Spleen (tissue), 11 donors: ENCODE results near the gene SLC38A11. TPM values are rescaled to one million over a fixed set of nuclear protein-coding genes. Genes with fewer than 3 reads are reported as not detected.

Source experiments
- DNase-seq: peaks from one replicate; pipeline ENCODE4 v3.0.0-alpha.2; 2020
- H3K27ac ChIP-seq, 8 donors: fragments of 200-600 bp; sonication (generic) in 7 of 8; 1 replicate in 4 of 8; 2 replicates in 4 of 8; pipeline versions ENCODE4 v1.5.0 to v1.8.0; 2016 to 2021; ENCODE audit warnings: inconsistent platforms in 4 of 8, mild to moderate bottlenecking in 4 of 8, moderate library complexity in 1 of 8
- H3K27me3 ChIP-seq, 7 donors: fragments of 200-600 bp; sonication (generic) in 6 of 7; replicated peaks in 1 of 7; 1 replicate in 4 of 7; 2 replicates in 3 of 7; pipeline versions ENCODE4 v1.5.0 to v1.8.0; 2016 to 2021; ENCODE audit warnings: inconsistent platforms in 3 of 7, mild to moderate bottlenecking in 1 of 7
- H3K36me3 ChIP-seq, 6 donors: fragments of 200-600 bp; sonication (generic) in 5 of 6; 1 replicate in 4 of 6; 2 replicates in 2 of 6; pipeline versions ENCODE4 v1.5.0 to v1.8.0; 2016 to 2021; ENCODE audit warnings: inconsistent platforms in 2 of 6
- H3K4me1 ChIP-seq, 6 donors: fragments of 200-600 bp; sonication (generic) in 5 of 6; 1 replicate in 3 of 6; 2 replicates in 3 of 6; pipeline versions ENCODE4 v1.5.0 to v1.8.0; 2016 to 2021; ENCODE audit warnings: inconsistent platforms in 3 of 6
- H3K4me3 ChIP-seq, 8 donors: fragments of 200-600 bp; sonication (generic) in 7 of 8; 1 replicate in 4 of 8; 2 replicates in 4 of 8; pipeline versions ENCODE4 v1.5.0 to v1.8.0; 2016 to 2021; ENCODE audit warnings: inconsistent platforms in 4 of 8, mild to moderate bottlenecking in 4 of 8, moderate library complexity in 2 of 8
- H3K9me3 ChIP-seq, 8 donors: fragments of 200-600 bp; sonication (generic) in 7 of 8; 1 replicate in 4 of 8; 2 replicates in 4 of 8; pipeline versions ENCODE4 v1.5.0 to v1.8.0; 2016 to 2021; ENCODE audit warnings: inconsistent platforms in 4 of 8
- CTCF ChIP-seq, 11 experiments: fragments of 200-600 bp in 7 of 11; fragments of 450-650 bp in 4 of 11; sonication (generic) in 4 of 11; IDR thresholded peaks in 8 of 11; conservative IDR thresholded peaks in 3 of 11; 1 replicate in 7 of 11; 2 replicates in 4 of 11; pipeline versions ENCODE4 v1.4.0 to v1.8.0; 2016 to 2021; ENCODE audit warnings: antibody characterized with exemption in 11 of 11, inconsistent platforms in 4 of 11, mild to moderate bottlenecking in 1 of 11
- POLR2A ChIP-seq, 3 donors: fragments of 450-650 bp; IDR thresholded peaks; one replicate each; pipeline ENCODE4 v1.5.1; 2017; ENCODE audit warnings: antibody characterized with exemption in 3 of 3, mild to moderate bottlenecking in 1 of 3
- POLR2AphosphoS5 ChIP-seq, 3 donors: sonication (generic); formaldehyde crosslinking; IDR thresholded peaks; one replicate each; pipeline ENCODE4 v1.5.1; 2017; ENCODE audit warnings: antibody characterized with exemption in 3 of 3
- WGBS, 5 donors: extraction: QIAGEN DNeasy Blood & Tissue Kit in 3 of 5; methylation state at CpG; one replicate each; pipeline versions ENCODE4 v1.1.5 to v1.1.7; 2013 to 2018; 5-methylcytosine and 5-hydroxymethylcytosine counted together
- intact Hi-C: fragments of 100-400 bp; cut with DNase I; formaldehyde crosslinking; loops from one replicate; pipeline ENCODE4 v1.15.0; 2023; ENCODE audit warnings: low total_unique reads
- polyA plus RNA-seq, 3 donors: library from polyadenylated mRNA; stranded (reverse); fragments of 200-250 nt; gene quantifications; one replicate each; pipeline ENCODE4 v1.2.1, GENCODE V29; 2013
- total RNA-seq, 7 donors: library from RNA; depleted of rRNA in 3 of 7; stranded (reverse); fragments of >200 nt in 3 of 7; fragmentation: NEBNext Ultra II Directional in 4 of 7; extraction: Animal tissue kit (Norgen Biotek cat#: 25700) in 4 of 7; gene quantifications; one replicate each; pipeline versions ENCODE4 v1.1.0 to v1.2.1, GENCODE V29; 2016 to 2021
- donor health status: healthy with polysubstance abuse.
- donor health status: DM: no; HTN: no; CAD: no; lungs with moderate emphysema.
- donor health status: DM: no; HTN: no; CAD: no.
- donor health status: Bipolar disorder and iron deficiency.
- donor health status: healthy.
- donor health status: DM: no; HTN: no; CAD: no.
- donor health status: DM: yes; HTN: yes; CAD: no.

Gene SLC38A11
- total and polyA plus RNA-seq, 10 donors: 5.8 to 48.6 (median 24.5) TPM

GRCh38 chr2:164881524-164881923 lies 73.8 kb downstream of the SLC38A11 start:
- WGBS, 5 donors: 74 to 89% (median 76%) methylated on average over 1 of the region's 1 CpG
- Histone ChIP-seq H3K4me1 (peaks cover 0 to 7% (median 0%) of the 10 kb centered on the region in 6 donors), H3K27me3 (no peaks in the 10 kb centered on the region), H3K36me3 (no peaks in the 10 kb centered on the region), H3K27ac (no peak overlapping the region), H3K9me3 (no peaks in the 10 kb centered on the region), H3K4me3 (no peak overlapping the region)
- no peak for DNase-seq
- TF ChIP-seq POLR2A (IDR thresholded peaks at IDR 0.05) (no peak), POLR2AphosphoS5 (IDR thresholded peaks at IDR 0.05) (no peak), CTCF (IDR thresholded peaks at IDR 0.05 in 8 of 11, conservative IDR thresholded peaks at IDR 0.05 in 3 of 11) (no peak)
- intact Hi-C loops: no loop called here

- intact Hi-C loops: no loop called here
- WGBS, 5 donors: 71 to 88% (median 83%) methylated on average over 2 of the region's 2 CpGs
- H3K9me3 ChIP-seq: no peaks in the 10 kb centered on the region
- no peak overlapping the region for H3K27ac ChIP-seq
- no peak for DNase-seq
- H3K27me3 ChIP-seq: no peaks in the 10 kb centered on the region
- no peaks in the 10 kb centered on the region for H3K36me3 ChIP-seq
- H3K4me3 ChIP-seq: no peak overlapping the region
- H3K4me1 ChIP-seq: peaks cover 0 to 7% (median 0%) of the 10 kb centered on the region in 6 donors
- no peak for TF ChIP-seq POLR2A (IDR thresholded peaks at IDR 0.05)
Observed at GRCh38 chr2:164879901-164880535, 75.3 kb downstream of the SLC38A11 start.

- Histone ChIP-seq H3K27ac (no peak overlapping the region), H3K27me3 (no peaks in the 10 kb centered on the region), H3K9me3 (no peaks in the 10 kb centered on the region), H3K36me3 (no peaks in the 10 kb centered on the region), H3K4me3 (no peak overlapping the region), H3K4me1 (peaks cover 0 to 7% (median 0%) of the 10 kb centered on the region in 6 donors)
- no peak for TF ChIP-seq CTCF (IDR thresholded peaks at IDR 0.05 in 8 of 11, conservative IDR thresholded peaks at IDR 0.05 in 3 of 11)
- TF ChIP-seq POLR2A (IDR thresholded peaks at IDR 0.05): no peak
- TF ChIP-seq POLR2AphosphoS5 (IDR thresholded peaks at IDR 0.05): no peak
- intact Hi-C loops: no loop called here
- no peak for DNase-seq
Observed at GRCh38 chr2:164877927-164878326, 77.4 kb downstream of the SLC38A11 start.

GRCh38 chr2:164877169-164877568 lies 78.2 kb downstream of the SLC38A11 start:
- Histone ChIP-seq H3K9me3 (no peaks in the 10 kb centered on the region), H3K4me1 (peaks cover 0 to 7% (median 0%) of the 10 kb centered on the region in 6 donors), H3K27me3 (no peaks in the 10 kb centered on the region), H3K27ac (no peak overlapping the region), H3K4me3 (no peak overlapping the region), H3K36me3 (no peaks in the 10 kb centered on the region)
- WGBS, 5 donors: 73 to 82% (median 80%) methylated on average over 4 of the region's 4 CpGs
- no peak for DNase-seq
- intact Hi-C loops: no loop called here
- TF ChIP-seq POLR2A (IDR thresholded peaks at IDR 0.05) (no peak), POLR2AphosphoS5 (IDR thresholded peaks at IDR 0.05) (no peak), CTCF (IDR thresholded peaks at IDR 0.05 in 8 of 11, conservative IDR thresholded peaks at IDR 0.05 in 3 of 11) (no peak)
